Spleen (tissue), 3 donors: ENCODE measurements around the gene IRF2BPL.

Source experiments
- POLR2A ChIP-seq, 3 donors: fragments of 450-650 bp; IDR thresholded peaks; one replicate each; pipeline ENCODE4 v1.5.1; 2017; ENCODE audit warnings: antibody characterized with exemption in 3 of 3, mild to moderate bottlenecking in 1 of 3
- POLR2AphosphoS5 ChIP-seq, 3 donors: sonication (generic); formaldehyde crosslinking; IDR thresholded peaks; one replicate each; pipeline ENCODE4 v1.5.1; 2017; ENCODE audit warnings: antibody characterized with exemption in 3 of 3

- no peak for TF ChIP-seq POLR2A (IDR thresholded peaks at IDR 0.05)
- TF ChIP-seq POLR2AphosphoS5 (IDR thresholded peaks at IDR 0.05) = peak in 2 of 3 donors; percentile 42 to 46
Measured at GRCh38 chr14:77045238-77046162, 17.0 kb upstream of the IRF2BPL start.
